Measurements from ENCODE around the gene ATP6V1B1.

Gene ATP6V1B1

DNA sequence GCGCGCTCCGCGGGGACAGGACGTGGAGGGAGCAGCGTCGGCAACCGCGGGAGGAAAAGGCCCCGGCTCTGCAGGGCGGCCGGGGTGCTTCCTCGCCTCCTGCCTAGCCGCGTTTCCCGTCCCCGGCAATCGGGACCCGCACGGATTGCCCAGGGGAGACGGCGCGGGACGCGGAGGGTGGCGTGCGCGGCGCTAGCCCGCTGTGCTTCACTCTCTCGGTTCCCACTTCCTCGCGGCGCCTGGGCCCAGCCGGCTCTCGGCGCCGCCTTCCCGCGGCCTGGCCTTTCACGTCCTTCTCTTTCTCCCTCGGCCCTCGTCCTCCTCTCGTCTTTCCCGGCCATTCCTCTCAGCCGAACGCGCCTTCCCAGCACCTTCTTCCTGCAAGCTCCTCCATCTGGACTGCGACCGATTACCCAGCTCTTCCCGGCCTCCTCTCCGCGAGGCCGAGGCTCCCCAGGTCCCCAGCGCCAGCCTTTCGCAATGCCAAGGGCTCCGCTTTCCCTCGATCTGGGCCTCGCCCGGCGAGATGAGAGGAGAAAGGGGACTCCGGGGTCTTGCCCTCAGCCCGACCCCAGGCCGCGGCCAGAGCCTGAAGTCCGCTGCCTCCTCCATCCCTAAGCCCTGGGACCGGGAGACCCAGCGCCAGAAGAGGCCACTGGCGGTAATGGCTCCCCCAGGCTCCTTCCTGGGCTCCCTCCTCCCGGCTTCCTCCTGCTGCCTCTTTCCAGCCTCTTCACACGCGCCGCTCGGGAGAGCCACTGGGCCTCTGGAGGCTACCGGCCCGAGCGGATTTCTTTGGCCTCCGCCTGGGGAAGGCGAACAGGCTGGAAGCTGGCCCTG is 34.3 kb upstream of the ATP6V1B1 start:
- no peak for DNase-seq (ENCODE audit: low read depth in 1 of 2, low spot score in 1 of 2)

DNA sequence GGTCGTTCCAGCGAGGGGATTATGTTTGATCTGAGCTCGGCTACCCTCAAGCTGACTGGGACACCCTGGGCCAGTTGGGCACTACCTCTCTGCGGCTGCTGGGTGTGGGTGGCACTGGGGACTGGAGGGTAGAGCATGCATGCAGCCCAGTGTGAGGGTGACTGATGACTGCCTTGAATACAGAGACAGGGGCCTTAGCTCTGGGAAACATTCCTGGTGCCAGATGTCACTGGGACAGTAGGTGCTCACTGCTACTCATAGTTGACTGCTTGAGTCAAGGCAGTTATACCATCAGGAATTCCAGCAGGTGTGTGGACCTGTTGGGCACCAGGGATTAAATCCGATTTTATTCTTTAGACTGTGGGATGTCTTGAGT is 33.6 kb upstream of the ATP6V1B1 start:
- DNase-seq (ENCODE audit: low read depth in 1 of 2, low spot score in 1 of 2): no peak

DNA sequence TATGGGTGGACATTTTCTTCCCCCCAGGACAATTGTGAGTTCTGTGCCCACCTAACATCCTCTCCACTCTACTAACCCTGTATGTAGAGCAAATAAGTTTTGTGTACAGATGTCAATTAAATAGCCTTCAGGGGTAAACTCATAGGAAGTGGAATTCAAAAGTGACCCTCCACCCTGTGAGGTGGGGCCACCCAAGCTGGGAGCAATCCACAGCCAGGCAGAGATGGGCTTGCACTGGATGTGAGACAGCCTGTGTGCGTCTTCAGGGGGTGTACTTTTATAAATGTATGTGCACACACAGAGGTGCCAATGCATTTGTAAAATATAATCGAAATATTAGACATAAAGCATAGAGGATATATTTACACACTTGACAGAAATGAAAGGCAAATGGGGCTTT is 33.1 kb upstream of the ATP6V1B1 start:
- DNase-seq (ENCODE audit: low read depth in 1 of 2, low spot score in 1 of 2): no peak

DNA sequence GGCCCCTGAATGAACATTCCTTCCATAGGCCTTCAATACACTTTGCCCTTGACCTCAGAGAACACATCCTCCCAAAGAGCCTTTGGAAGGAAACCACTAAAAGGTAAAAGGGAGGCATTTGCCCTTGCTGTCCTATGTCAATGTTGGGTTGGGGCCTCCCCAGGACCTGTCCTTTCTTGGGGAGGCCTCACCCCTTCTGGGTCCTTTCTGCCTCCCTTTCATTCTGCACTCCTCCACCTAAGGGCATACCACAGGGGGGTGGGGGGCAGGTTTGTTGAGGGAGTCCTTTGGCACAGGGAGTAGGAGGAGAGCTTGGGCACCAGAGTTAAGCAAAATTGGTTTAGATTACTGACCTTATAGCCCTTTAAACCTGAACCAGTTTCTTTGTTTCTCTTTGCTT is 32.5 kb upstream of the ATP6V1B1 start:
- no peak for DNase-seq (ENCODE audit: low read depth in 1 of 2, low spot score in 1 of 2)

DNA sequence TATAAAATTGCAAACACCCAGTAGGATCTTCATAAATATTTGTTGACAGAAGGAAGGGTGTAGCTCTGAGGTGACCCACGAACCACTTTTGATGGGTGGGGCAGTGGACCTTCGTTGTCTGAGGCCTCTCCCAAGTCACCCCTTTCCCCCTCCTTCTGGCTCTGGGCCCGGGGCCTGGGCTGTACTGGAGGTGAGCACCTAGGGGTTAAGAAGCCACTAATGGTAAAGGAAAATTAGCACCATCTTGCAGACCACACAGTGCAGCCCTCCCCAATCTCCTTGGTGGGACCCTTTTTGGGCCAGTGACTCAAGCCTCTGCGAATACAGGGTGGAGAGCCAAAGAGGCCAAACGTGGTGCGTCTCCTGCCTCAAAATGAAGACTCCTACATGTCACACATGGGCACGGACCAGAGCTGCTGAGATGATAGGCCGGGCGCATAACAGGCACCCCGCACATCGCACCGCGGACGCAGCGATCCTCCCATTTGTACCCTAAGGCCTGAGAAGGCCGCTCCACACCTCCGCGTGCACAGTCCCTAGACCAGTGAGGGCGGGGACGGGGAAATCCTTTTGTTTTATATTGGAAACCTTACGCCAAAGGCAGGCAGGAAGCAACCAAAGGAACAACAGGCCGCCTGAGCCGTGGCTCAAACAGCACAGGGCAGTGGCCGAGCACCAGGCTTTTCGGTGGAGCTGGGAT is 31.9 kb upstream of the ATP6V1B1 start:
- no peak for DNase-seq (ENCODE audit: low read depth in 1 of 2, low spot score in 1 of 2)

DNA sequence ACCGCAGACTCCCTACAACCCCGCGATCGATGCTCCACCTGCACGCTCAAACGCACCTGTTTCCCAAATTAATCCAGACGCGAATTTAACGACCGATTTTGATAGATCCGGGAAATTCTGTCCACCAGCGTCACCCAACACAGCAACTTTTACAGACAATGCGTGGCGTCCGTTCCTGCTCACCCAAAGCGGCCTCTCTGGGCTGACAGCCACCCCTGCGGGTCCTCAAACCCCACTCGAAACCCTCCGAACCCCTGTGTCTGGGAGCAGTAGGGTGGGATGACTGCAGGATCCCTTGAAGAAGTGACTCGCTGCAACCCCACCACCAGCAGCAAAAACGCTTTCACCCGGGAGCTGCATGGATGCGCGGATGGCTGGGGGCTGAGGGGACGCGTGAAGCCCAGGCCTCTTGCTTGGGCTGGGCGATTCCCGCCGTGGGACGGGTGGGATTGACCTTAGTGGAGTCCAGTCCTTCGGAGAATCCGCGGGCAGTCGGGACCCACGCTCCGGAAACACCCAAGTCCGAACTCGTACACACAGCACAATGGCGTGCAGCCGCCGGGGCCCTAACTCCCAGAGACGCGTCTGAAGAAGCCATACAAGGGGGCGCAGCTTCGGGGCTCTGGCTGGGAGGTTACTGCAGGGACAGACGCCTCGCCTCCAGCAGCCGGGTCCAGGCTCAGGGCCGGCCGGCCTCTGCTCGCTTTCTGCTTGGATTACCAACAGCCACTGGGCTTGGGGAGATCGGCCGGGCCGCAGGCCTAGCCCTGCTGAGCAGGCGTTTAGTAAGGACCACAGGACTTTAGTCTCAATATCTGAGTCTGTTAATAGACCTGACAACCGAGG is 31.1 kb upstream of the ATP6V1B1 start:
- DNase-seq (ENCODE audit: low read depth in 1 of 2, low spot score in 1 of 2): no peak

DNA sequence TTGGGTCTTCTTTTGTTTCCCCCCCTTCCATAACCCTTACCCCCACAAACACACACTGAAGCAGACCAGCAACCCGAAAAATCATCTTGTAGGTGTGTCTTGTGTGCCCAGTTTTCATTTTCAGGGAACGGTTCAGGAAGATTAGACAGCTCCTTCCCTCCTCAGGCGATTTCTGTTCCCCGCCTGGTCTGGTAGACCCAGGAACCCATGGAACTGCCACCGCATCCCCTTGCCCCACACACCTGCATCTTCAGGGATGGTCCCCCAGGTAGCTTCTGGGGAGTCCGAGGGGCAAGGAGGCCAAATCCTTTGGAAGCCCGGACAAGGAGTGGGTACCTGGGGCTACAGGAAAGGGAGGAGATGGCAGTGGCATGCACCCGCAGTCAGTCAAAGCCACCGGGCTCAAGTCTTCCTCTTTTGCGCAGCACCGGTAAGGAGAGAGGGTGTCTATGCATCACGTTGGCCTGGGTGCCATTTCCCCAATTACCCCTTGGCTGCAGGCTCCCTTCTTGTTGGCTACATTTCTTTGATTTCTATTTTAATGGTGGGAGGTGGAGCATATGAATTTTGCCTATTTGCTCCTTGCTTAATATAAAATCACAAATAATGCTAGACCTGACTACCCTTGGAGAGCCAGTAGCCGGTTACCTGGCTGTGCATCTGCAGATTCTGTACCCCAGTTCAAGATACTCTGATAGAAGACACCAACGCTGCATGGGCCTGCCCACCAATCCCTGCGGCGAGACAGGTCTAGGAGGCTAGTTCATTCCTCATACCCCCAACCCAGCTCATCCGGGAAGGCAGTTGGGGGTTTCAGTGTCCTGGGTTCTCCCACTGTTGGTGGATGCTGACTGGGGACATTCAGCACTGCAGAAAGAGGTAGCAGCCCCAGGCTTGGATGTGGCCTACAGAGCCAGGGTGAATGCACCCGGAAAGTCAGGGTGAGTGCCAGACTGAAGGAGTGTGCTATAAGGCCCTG is 30.0 kb upstream of the ATP6V1B1 start:
- no peak for DNase-seq (ENCODE audit: low read depth in 1 of 2, low spot score in 1 of 2)

DNA sequence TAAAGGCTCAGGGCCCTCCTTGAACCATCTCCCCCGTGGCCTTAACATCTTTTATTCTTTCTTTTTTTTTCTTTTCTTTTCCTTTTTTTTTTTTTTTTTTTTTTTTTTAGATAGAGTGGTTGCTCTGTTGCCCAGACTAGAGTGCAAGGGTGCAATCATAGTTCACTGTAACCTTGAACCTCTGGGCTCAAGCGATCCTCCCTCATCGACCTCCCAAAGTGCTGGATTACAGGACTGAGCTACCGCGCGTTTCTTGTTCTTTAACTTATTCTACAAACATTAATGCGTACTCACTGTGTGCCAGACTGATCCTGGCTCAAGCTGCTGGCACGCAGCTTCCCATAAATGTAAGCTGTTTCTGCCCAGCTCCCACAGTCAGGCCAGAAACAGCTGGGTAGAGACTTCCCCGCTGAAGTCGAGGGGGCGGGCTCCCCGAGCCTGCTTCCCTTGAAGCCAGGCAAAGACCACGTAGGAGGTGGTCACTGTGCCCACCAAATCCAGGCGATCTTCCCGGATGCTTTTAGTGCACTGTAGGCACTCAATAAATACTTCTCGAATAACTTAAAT is 29.2 kb upstream of the ATP6V1B1 start:
- DNase-seq (ENCODE audit: low read depth in 1 of 2, low spot score in 1 of 2): no peak

DNA sequence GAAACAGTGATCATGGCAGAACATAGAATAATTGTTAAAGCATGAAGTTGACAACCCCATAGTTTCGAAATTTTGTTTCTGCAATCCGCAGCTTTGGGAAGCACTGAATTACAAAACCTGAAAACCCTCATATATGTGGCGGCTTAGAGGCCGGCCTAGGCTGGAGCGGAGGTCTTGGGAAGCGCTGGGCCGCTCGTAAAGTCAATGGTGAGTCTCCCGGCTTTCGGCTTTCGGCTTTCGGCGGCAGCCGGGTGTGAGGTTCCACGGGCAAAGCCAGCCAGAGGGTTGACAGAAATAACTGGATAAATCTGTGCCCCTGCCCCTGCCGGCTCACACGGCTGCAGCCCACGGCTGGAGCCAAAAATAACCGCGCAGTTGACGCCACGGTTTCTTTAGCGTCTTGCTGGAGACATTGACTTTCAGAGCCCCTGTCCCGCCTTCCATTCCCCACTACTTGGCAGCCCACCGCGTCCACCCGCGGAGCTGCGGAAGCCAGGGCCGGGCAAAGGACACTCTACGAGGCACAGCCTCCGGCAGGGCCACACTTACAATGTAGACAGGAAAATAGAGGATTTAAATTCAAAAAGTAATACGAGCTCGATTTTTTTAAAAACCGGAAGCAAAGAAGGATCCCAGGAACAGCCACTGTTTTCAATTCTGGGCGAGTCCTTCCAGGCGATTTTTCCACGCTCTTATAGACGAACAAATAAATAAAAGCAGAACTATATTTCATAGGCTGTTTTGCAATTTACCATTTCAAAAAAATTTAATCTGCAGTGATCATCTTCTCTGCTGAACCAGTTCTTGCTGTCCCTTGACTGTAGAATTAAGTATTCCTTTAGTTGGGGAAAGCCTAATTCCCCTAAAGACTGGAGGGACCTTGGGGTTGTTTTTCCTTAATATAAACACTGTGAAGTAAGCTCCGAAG is 28.3 kb upstream of the ATP6V1B1 start:
- no peak for DNase-seq (ENCODE audit: low read depth in 1 of 2, low spot score in 1 of 2)

DNA sequence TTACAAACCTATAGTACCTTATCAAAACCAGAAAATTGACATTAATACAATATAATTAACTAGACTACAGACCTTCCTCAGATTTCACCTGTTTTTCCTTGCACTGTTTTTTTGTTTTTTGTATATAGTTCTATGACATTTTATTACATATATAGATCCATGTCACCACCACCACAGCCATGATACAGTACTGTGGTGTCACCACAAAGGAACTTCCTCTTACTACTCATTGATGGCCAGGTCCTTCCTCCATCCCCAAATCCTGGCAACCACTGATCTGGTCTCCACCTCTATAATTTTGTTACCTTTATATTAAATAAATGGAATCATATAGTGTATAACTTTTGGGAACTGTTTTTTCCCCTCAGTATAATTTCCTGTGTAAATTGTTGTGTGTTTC is 19.4 kb upstream of the ATP6V1B1 start:
- no peak for DNase-seq (ENCODE audit: low read depth in 1 of 2, low spot score in 1 of 2)

DNA sequence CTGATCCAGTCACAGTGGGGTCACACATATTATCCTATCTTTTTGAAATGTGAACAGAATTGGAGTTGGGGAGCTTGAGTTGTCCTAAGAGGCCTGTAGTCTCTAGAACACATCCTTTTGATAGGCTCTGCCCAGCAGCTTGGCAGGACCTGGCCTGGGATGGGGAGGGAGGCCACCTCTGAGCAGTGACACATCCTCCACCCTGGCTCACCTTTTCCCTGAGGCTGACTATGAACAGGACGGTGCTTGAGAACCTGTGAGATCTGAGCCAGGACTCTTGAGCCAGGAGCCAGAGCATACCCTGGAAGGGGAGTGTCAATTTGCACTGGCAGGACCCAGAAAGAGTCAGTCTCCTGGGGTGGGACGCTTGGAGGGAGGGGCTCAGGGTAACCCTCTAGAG is 17.7 kb upstream of the ATP6V1B1 start:
- DNase-seq (ENCODE audit: low read depth in 1 of 2, low spot score in 1 of 2): no peak

DNA sequence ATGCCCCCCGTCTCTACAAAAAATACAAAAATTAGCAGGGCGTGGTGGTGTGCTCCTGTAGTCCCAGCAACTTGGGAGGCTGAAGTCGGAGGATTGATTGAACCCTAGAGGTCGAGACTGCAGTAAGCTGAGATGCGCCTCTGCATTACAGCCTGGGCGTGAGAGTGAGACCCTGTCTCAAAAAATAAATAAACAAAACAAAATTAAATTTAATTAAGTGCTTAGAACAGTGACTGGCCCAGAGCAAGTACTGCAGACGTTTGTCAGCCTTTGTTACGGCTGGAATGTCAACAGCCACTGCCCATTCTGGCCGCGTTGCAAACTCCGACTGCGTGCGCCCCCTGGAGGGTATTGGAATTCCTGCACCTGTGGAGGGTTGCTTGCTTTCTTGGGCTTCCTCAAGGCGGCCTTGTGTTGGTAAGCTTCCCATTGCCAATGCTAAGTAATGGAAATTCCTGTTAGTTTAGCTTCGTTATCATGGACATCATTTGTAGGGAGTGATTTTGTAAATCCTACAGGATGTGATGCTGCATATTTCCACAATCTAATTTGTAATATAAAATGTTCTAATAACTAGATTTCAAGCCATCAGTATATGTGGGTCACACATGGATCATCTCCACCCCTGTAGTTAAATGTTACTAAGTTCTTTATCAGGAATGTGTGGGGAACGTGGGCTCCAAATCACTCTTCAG is 15.9 kb upstream of the ATP6V1B1 start:
- DNase-seq (ENCODE audit: low read depth in 1 of 2, low spot score in 1 of 2): peak; percentile 35 to 63

DNA sequence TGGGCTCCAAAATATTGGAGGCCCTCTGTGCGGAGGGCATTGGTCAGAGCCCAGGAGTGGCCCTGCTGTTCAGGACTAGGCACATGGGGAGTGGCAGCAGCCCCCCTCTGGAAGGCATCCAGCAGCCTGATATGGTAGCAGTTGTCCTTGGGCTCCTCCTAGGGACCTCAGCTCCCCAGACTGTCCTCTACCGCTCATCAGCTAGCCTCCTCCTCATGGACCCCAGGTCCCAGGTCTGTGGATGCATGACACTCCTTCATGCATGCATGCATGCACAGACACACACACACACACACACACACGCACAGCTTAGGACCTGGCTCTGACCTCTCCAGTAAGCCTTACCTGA is 15.4 kb upstream of the ATP6V1B1 start:
- no peak for DNase-seq (ENCODE audit: low read depth in 1 of 2, low spot score in 1 of 2)

DNA sequence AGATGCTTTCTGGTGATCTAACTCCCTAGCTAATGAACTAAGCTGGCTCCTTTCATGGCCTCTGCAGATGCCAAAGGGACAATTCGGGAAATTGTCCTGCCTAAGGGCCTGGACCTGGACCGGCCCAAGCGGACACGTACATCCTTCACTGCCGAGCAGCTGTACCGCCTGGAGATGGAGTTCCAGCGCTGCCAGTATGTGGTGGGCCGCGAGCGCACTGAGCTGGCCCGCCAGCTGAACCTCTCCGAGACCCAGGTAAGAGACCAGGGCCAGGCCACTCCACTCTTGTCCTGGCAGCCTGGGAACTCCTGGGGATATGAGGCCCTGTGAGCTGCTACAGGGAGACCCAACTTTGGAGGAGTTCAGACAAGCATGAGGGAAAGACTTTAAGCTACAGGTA is 14.7 kb upstream of the ATP6V1B1 start:
- no peak for DNase-seq (ENCODE audit: low read depth in 1 of 2, low spot score in 1 of 2)

DNA sequence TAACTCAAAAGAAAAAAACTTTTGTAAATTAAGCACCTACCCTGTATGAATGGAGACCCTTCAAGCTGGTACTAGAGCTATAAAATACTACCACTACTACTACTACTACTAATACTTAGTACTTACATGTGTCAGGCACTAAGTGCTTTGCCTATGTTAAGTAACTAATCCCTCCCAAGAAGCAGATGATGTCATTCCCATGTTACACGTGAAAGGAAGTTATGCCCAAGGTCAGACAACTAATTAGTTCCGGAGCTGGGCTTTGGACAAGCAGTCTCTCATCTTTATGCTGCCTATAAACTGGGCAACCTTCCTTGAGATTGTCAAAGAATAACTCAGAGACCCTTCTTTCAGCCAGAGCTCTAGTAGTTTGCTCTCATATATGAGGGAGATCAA is 13.9 kb upstream of the ATP6V1B1 start:
- DNase-seq (ENCODE audit: low read depth in 1 of 2, low spot score in 1 of 2): no peak

DNA sequence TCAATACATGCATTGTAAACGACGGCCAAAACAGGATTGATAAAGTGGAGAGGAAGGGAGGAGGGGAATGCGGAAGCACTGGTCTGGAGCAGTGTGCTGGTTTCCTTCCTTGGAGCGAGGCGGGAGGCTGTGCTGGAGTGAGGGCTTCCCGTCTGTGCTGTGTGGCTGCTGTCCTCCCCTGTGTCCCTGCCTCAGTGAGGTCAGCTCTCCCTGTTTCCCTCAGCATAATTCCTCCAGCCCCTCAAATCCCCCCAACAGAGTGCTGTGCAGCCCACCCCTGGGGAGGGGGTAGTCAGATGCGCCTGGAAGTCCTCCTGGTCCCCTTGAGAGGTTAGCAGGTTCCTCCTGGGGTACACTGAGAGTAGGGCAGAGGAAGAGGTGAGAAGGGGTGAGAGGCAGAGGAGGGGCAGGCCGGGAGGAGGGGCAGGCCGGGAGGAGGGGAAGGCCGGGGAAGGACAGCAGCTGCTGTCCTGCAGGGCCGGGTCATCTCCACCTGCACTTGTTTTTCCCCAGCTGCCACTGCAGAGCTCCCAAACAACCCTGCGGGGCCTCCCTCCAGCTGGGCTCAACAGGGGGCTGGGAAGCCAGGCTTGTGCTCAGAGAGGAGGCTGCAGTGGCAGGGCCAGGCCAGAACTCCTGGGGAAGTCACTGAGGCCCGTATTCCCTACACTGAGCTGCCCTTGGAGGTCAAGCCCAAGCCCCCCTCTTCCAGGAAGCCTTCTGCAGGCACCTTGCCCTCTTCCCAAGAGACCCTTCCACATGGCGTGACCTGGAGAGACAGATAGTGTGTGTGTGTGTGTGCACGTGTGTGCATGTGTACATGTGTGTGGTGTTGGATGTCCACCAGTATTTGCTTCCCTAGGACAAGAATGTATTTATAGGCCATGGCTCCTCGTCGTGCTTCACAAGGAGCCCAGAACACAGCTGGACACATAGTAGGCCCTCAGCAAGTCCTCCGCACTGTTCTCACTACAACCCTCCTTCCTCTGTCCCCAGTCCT is 13.2 kb upstream of the ATP6V1B1 start:
- no peak for DNase-seq (ENCODE audit: low read depth in 1 of 2, low spot score in 1 of 2)

DNA sequence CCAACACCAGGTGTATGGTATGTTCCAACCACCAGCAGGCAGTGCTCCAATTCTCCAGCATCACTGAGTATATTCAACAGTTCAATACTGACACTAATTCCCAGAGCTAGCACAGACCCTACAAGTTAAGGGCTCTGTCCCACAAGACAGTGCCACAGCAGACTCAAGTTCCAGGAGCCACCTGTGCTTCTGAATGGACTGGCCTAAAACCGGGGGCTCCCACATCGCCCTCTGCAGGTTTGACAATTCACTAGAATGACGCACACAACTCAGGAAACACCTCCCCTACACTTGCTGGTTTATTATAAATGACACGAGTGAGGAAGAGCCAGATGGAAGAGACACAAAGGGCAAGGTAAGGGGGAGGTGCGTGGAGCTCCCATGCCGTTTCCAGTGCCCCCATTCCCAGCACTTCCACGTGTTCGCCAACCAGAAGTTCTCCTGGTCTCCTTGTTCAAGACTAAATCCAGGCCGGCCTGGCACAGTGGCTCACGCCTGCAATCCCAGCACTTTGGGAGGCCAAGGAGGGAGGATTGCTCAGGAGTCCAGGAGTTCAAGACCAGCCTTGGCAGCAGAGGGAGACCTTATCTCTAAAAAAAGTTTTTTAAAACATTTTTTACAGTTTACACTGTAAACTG is 12.2 kb upstream of the ATP6V1B1 start:
- DNase-seq (ENCODE audit: low read depth in 1 of 2, low spot score in 1 of 2): no peak
